GM20431 (cell line): ENCODE measurements around the gene GGA2.
"Not testable (repeated sequence)": the region's sequence is repeated elsewhere in the genome, so short reads cannot be mapped to it uniquely, and the experiment has no call there.

Experiments used
- in situ Hi-C: fragments of 300-500 bp; cut with MseI, MboI; formaldehyde crosslinking; loops from one replicate; pipeline ENCODE4 v1.15.0; 2020; ENCODE audit warnings: low sequenced_read_pairs; ENCODE audit not compliant: unreplicated experiment

GGA2 gene

DNA sequence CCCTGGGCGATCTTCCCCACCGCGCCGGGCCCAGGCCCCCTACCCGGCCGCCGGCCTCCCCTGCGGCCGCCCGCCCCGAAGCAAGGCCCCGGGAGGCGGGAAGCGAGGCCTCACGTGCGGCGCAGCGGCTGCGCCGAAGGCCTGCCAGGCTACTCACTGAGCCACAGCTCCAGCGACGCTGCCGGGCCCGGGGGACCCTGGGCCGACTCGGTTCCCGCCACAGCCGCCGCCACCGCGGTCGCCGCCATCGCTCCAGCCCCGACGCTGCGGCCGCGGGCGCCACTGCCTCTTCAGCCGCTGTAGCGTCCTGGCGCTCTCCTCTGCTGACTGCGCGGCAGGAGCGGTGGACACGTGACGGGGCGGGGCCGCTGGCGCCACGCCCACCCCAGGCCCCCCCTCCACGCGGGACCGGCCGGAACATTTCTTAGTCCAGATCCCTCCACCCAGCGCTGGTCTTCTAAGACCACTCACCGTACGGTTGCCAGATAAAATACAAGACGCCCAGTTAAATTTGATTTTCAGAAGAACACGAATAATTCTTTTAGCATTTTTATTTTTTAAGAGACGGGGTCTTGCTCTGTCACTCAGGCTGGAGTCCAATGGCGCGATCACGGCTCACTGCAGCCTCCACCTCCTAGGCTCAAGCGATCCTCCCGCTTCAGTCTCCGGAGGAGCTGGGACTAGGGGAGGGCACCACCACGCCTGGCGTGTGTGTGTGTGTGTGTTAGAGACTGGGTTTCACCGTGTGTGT lies at the start of gene GGA2:
Gene GGA2, minus strand, starts transcription at position 331 of the 751 bp plus-strand sequence. Its CDS starts 83 bp downstream, at position 248.
- in situ Hi-C loops, result no loop called here

- in situ Hi-C loops, result no loop called here
Measured at GRCh38 chr16:23557779-23558702, 47.7 kb upstream of the GGA2 start.

GRCh38 chr16:23556881-23557778 lies 46.8 kb upstream of the GGA2 start, which contains the start of the genes EARS2 and UBFD1:
TSS of gene EARS2 (minus strand) at chr16:23557350. CDS start at chr16:23557343, 7 bp downstream.
TSS of gene UBFD1 (plus strand) at chr16:23557727. CDS start at chr16:23557743, 16 bp downstream.
- in situ Hi-C loops, result no loop called here

DNA sequence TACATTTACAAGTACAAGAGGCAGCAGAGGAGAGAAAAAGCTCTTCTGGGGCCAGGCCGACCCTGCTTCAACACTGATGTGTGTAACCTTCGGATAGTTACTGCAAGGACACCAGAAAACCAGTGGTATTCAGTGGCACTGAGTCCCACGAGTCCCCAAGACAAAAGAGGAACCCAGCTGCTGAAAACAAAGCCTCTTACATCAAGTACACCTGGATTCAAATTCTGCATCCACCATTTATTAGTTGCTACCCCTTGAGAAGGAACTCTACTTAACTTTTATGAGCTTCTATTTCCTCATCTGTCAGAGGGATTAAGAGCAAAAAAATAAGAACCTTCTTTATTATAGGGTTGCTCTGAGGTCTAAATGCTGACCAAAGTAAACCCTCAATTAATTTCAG lies 44.2 kb upstream of the GGA2 start:
- in situ Hi-C loops, result no loop called here

DNA sequence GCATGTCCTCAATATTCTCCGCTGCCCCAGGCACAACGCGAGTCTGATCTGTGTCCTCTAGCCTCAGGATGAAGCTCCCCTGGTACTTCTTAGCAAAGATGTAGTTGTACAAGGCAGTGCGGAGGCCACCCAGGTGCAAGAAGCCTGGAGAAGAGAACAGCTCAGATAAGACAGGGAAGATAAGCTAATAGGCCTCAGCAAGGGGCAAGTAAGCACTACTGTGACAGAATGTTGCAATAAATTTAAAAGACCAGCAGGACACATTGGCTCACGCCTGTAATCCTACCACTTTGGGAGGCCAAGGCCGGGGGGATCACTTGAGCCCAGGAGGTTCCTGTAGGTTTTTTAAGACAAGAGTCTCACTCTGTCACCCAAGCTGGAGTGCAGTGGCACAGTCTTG lies 41.9 kb upstream of the GGA2 start:
- in situ Hi-C loops, result no loop called here

DNA sequence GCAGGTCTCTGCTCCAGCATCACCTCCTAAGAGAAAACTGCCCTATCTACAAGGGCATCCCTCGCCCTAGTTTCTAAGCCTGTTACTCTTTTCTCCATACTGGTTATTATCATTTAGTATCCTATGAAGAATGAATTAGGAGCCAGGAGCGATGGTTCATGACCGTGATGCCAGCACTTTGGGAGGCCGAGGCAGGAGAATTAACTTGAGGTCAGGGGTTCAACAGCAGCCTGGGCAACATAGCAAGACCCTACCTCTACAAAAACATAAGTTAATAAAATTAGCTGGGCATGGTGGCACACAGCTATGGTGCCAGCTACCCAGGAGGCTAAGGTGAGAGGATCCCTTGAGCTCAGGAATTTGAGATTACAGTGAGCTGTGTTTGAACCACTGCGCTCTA lies 39.6 kb upstream of the GGA2 start:
- in situ Hi-C loops, result no loop called here

- in situ Hi-C loops, result no loop called here
Measured at GRCh38 chr16:23544436-23544835, 34.1 kb upstream of the GGA2 start.

DNA sequence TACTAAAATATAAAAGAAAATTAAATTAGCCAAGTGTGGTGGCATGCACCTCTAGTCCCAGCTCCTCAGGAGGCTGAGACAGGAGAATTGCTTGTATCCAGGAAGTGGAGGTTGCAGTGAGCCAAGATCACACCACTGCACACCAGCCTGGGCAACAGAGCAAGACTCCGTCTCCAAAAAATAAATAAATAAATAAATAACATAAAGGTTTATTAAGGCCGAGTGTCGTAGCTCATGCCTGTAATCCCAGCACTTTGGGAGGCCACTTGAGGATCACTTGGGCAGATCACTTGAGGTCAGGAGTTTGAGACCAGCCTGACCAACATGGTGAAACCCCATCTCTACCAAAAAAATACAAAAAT lies 30.5 kb upstream of the GGA2 start:
- in situ Hi-C loops, result not testable (repeated sequence)

GRCh38 chr16:23539984-23540816 lies 29.9 kb upstream of the GGA2 start:
- in situ Hi-C loops, result no loop called here

DNA sequence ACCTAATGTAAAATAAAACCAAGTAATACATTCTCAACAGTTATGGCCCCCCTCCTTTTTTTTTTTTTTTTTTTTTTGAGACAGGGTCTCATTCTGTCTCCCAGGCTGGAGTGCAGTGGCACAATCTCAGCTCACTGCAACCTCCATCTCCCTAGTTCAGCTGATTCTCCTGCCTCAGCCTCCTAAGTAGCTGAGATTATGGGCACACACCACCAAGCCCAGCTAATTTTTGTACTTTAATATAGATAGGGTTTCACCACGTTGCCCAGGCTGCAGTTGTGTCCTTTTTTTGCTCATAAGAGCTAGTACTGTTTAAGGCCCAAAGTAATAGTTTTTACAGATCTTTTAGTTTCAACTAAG lies 28.6 kb upstream of the GGA2 start:
- in situ Hi-C loops, result no loop called here

GRCh38 chr16:23537390-23537789 lies 27.1 kb upstream of the GGA2 start:
- in situ Hi-C loops, result no loop called here

DNA sequence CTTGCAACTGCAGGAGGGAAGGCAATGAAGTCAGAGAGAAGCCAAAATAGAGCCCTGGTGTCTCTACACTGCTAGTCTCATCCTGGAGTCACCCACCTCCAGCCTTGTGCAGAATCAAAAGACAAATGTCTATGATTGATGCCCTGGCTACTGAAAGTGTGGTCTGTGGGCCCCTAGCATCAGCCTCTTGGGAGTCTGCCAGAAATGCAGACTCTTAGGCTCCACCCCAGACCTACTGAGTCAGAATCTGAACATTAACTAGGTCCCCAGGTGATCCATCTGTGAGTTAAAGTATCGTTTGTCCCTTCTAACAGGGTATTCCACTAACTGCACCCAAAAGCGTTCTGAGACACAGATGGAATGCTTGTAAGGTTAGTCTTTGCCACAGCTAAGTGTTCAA lies 25.6 kb upstream of the GGA2 start:
- in situ Hi-C loops, result no loop called here

- in situ Hi-C loops, result no loop called here
Measured at GRCh38 chr16:23534868-23535860, 24.9 kb upstream of the GGA2 start.

- in situ Hi-C loops, result no loop called here
Measured at GRCh38 chr16:23532448-23532847, 22.2 kb upstream of the GGA2 start.

DNA sequence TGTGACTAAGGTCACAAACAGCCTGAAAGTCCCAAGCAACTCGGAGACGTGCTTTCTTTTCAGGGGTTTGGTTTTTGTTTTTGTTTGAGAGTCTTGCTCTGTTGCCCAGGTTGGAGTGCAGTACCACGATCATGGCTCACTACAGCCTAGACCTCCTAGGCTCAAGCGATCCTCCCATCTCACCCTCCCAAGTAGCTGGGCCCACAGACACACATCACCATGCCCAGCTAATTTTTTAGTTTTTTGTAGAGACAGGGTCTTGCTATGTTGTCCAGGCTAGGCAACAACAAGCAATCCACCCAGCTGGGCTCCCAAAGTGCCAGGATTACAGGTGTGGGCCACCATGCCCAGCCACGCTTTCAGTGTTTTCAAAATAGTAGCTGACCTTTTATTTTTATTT lies 19.8 kb upstream of the GGA2 start:
- in situ Hi-C loops, result no loop called here

DNA sequence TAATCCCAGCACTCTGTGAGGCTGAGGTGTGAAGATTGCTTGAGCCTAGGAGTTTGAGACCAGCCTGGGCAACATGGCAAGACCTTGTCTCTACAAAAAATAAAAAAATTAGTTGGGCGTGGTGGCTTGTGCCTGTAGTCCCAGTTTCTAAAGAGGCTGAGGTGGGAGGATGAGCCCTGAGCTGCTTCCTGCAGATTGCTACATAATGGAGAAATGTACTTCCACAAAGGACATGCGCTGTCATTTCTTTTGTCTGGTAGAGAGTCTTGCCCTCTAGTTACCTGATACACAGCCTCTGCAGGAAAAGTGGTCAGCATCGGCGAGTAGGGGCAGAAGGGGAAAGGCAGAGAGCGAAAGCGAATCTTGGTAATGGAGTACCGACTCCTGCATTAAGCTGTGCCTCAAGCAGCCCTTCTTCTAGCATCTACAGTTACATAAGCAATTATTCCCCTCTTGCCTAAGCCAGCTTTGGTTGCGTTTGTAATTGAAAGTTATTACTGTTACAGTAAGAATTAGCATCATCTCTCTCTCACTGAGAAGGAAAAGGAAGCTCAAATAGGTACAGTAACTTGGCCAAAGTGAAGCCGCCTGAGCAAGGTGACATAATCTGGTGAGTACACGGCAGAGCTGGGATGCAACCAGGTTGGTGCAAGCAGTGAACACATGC lies 18.5 kb upstream of the GGA2 start:
- in situ Hi-C loops, result no loop called here

- in situ Hi-C loops, result no loop called here
Measured at GRCh38 chr16:23527961-23528643, 17.8 kb upstream of the GGA2 start.
